ENCODE data around the gene LRCH3.

Gene LRCH3

GRCh38 chr3:197752107-197752506, 38.9 kb upstream of the LRCH3 start (continued):
- no peak for TF ChIP-seq OVOL3 (tag by site-specific recombination; IDR thresholded peaks at IDR 0.05)
- no peak for TF ChIP-seq ZNF670 (tag by site-specific recombination; IDR thresholded peaks at IDR 0.05; ENCODE audit: low read depth)

- H3K4me3 ChIP-seq (ENCODE audit: low read depth, low read length): no peak overlapping the region
- TF ChIP-seq ZNF280D (tag by site-specific recombination; IDR thresholded peaks at IDR 0.05) (no peak), PRDM10 (tag by site-specific recombination; IDR thresholded peaks at IDR 0.05) (no peak), ZNF302 (tag by site-specific recombination; IDR thresholded peaks at IDR 0.05; ENCODE audit: low read depth) (no peak), ZNF785 (tag by site-specific recombination; IDR thresholded peaks at IDR 0.05) (no peak), ZBTB17 (tag by site-specific recombination; IDR thresholded peaks at IDR 0.05) (no peak), ZXDB (tag by site-specific recombination; IDR thresholded peaks at IDR 0.05) (no peak), ZNF362 (tag by site-specific recombination; IDR thresholded peaks at IDR 0.05) (no peak), ZNF140 (tag by site-specific recombination; IDR thresholded peaks at IDR 0.05) (no peak), ZNF155 (tag by site-specific recombination; IDR thresholded peaks at IDR 0.05) (no peak), ZBTB7A (tag by site-specific recombination; IDR thresholded peaks at IDR 0.05; ENCODE audit: low read depth) (no peak), ZNF549 (tag by site-specific recombination; IDR thresholded peaks at IDR 0.05) (no peak), ZNF19 (tag by site-specific recombination; IDR thresholded peaks at IDR 0.05; ENCODE audit: low read depth) (no peak)
- TF ChIP-seq, protein P1, sequence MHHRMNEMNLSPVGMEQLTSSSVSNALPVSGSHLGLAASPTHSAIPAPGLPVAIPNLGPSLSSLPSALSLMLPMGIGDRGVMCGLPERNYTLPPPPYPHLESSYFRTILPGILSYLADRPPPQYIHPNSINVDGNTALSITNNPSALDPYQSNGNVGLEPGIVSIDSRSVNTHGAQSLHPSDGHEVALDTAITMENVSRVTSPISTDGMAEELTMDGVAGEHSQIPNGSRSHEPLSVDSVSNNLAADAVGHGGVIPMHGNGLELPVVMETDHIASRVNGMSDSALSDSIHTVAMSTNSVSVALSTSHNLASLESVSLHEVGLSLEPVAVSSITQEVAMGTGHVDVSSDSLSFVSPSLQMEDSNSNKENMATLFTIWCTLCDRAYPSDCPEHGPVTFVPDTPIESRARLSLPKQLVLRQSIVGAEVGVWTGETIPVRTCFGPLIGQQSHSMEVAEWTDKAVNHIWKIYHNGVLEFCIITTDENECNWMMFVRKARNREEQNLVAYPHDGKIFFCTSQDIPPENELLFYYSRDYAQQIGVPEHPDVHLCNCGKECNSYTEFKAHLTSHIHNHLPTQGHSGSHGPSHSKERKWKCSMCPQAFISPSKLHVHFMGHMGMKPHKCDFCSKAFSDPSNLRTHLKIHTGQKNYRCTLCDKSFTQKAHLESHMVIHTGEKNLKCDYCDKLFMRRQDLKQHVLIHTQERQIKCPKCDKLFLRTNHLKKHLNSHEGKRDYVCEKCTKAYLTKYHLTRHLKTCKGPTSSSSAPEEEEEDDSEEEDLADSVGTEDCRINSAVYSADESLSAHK (tag by site-specific recombination; IDR thresholded peaks at IDR 0.05): no peak
- TF ChIP-seq, protein P2, sequence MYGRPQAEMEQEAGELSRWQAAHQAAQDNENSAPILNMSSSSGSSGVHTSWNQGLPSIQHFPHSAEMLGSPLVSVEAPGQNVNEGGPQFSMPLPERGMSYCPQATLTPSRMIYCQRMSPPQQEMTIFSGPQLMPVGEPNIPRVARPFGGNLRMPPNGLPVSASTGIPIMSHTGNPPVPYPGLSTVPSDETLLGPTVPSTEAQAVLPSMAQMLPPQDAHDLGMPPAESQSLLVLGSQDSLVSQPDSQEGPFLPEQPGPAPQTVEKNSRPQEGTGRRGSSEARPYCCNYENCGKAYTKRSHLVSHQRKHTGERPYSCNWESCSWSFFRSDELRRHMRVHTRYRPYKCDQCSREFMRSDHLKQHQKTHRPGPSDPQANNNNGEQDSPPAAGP (tag by site-specific recombination; IDR thresholded peaks at IDR 0.05): no peak
- TF ChIP-seq, protein P3, sequence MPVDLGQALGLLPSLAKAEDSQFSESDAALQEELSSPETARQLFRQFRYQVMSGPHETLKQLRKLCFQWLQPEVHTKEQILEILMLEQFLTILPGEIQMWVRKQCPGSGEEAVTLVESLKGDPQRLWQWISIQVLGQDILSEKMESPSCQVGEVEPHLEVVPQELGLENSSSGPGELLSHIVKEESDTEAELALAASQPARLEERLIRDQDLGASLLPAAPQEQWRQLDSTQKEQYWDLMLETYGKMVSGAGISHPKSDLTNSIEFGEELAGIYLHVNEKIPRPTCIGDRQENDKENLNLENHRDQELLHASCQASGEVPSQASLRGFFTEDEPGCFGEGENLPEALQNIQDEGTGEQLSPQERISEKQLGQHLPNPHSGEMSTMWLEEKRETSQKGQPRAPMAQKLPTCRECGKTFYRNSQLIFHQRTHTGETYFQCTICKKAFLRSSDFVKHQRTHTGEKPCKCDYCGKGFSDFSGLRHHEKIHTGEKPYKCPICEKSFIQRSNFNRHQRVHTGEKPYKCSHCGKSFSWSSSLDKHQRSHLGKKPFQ (tag by site-specific recombination; IDR thresholded peaks at IDR 0.05): no peak
- no peaks in the 10 kb centered on the region for H3K4me1 ChIP-seq (ENCODE audit: control insufficient read depth, insufficient read depth, low read length)
- ChIA-PET POLR2A (interaction anchor here (0.7 kb wide), 1 partner anchor 39 kb away, joined by 3 read pairs; no protein-coding TSS in a partner anchor), CTCF (interaction anchor here (0.6 to 0.7 kb wide), 3 partner anchors 15 to 134 kb away, joined by 3 to 7 read pairs (median 3); no protein-coding TSS in a partner anchor)
- no peaks in the 10 kb centered on the region for H3K9me3 ChIP-seq (ENCODE audit: control insufficient read depth, insufficient read depth, low read depth, low read length)
- peaks cover 9 to 11% of the 10 kb centered on the region in 2 experiments; a peak in 2 of 3 replicates for H3K36me3 ChIP-seq (ENCODE audit: control insufficient read depth in 2 of 2, insufficient read depth in 1 of 2, low read length in 2 of 2)
- no peak overlapping the region for H3K27ac ChIP-seq (ENCODE audit: extremely low read depth, low read depth, low read length)
Observed at GRCh38 chr3:197753263-197753662, 37.8 kb upstream of the LRCH3 start.

All from HEK293 (cell line).